ENCODE results near the gene CASZ1. TPM values are rescaled to one million over a fixed set of nuclear protein-coding genes. Genes with fewer than 3 reads are reported as not detected.

Gene CASZ1
- total and polyA plus RNA-seq, 2 donors (not counting 1 experiment from before 2014, with no cell fraction given): 0.34 to 0.50 TPM

DNA sequence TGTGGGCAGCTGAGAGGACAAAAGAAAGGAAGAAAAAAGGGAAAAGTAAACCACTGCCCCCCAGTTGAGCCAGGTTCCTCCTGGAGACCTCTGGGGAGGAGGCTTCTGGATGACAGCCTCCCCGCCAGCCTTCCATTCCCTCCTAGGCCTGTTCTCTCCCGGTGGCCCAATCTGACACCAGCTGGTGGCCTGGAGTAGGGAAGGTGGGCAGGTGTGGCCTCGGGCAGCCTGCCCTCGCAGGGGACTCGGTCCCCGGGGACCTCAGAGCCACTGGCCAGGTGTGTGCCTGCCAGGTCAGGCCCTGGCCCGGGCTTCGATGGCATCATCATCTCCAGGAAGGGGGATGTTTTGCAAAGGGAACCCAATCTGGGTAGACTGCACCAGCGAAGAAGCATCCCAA, 159.0 kb downstream of the CASZ1 start:
- no peaks in the 10 kb centered on the region for H3K4me1 ChIP-seq (ENCODE audit: control insufficient read depth, extremely low read depth, insufficient read depth, low read length)

DNA sequence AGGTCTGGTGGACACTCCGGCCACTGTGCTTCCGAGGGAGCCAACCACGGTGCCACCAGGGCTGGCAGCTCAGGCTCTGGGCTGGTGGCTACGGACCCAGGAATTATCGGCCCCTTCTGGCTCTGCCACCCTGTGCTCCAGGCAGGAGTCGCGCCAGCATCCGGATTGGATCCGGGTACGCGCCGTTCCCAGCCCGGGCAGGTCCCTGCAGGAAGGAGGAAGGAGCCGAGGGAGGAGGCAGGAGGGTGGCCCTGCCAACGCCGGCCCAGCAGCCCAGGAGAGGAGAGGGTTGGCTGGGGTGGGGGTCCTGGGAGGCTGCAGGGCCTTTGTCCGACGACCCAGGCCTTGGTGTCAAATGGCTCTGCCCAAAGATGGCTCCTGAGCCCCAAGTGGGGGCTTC, 160.5 kb downstream of the CASZ1 start:
- no peak overlapping the region for H2AFZ ChIP-seq (ENCODE audit: low read length)

More for the DNA sequence above, 159.0 kb downstream of the CASZ1 start:
- H3K9me3 ChIP-seq (ENCODE audit: control insufficient read depth, insufficient read depth, low read depth, low read length): no peaks in the 10 kb centered on the region
- H3K27me3 ChIP-seq (ENCODE audit: control insufficient read depth, insufficient read depth, low read length): no peaks in the 10 kb centered on the region
- H3K9ac ChIP-seq (ENCODE audit: insufficient read depth, low read length): no peak overlapping the region
- no peak overlapping the region for H3K4me3 ChIP-seq (replicated peaks in 1 of 4; ENCODE audit: control extremely low read depth in 1 of 4, insufficient read depth in 1 of 4, low read depth in 3 of 4, low read length in 4 of 4)
- no peak overlapping the region for H2AFZ ChIP-seq (ENCODE audit: low read length)
- DNase-seq (ENCODE audit: low read depth in 2 of 2): no peak
- H3K36me3 ChIP-seq (ENCODE audit: control insufficient read depth, insufficient read depth, low read length): no peaks in the 10 kb centered on the region
- H4K20me1 ChIP-seq (ENCODE audit: control insufficient read depth, extremely low read depth, insufficient read depth, low read length): no peaks in the 10 kb centered on the region
- H3K79me2 ChIP-seq (ENCODE audit: control insufficient read depth, insufficient read depth, low read length): no peaks in the 10 kb centered on the region
- H3K27ac ChIP-seq (ENCODE audit: insufficient read depth, low read length): no peak overlapping the region
- H3K4me2 ChIP-seq (ENCODE audit: extremely low read depth, insufficient read depth, low read length): no peak overlapping the region
- TF ChIP-seq CTCF (conservative IDR thresholded peaks at IDR 0.05 in 1 of 2, IDR thresholded peaks at IDR 0.05 in 1 of 2; ENCODE audit: low read depth in 1 of 2, low read length in 2 of 2) (no peak), EZH2 (IDR thresholded peaks at IDR 0.05; ENCODE audit: low read length, missing control alignments) (no peak)

DNA sequence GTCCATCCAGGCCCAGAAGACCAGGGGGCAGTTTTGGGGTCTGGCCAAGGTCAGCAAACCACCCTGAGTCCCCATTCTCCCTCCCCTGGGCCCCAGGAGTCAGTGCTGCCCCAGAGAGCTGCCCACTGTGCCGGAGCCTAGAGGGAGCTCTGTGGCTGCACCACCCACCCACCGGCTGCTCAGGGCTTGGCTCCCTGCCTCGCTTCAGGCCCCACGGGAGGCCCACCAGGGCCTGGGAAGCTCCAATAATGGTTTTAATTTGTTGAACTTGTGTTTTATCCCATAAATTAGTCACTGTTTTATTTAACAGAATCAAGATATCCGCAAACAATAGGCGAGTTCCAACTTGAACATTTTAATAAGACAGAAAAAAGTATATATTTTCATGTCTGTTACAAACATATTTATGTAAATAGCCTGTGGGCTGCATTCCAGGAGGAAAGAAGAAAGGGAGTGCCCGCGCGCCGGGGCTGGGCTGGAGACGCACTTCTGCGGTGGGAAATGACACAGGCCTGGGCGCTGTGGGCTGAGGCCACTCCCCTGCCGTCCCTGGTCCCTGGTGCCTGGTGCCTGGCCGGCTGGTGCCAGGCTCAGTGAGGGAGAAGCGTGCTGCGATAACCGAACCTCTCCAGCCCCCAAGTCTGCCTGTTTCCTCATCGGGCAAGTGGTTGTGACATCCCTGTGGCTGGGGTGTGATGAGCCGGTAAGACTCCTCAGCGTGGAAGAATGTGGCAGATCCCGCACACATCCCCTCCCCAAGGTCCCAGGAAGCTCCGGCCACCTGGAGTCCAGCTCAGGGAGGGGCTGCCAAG, 161.2 kb downstream of the CASZ1 start:
- Histone ChIP-seq H3K9ac (ENCODE audit: insufficient read depth, low read length) (no peak overlapping the region), H2AFZ (ENCODE audit: low read length) (no peak overlapping the region), H3K36me3 (ENCODE audit: control insufficient read depth, insufficient read depth, low read length) (peaks cover 2% of the 10 kb centered on the region), H3K4me1 (ENCODE audit: control insufficient read depth, extremely low read depth, insufficient read depth, low read length) (no peaks in the 10 kb centered on the region), H3K4me3 (replicated peaks in 1 of 4; ENCODE audit: control extremely low read depth in 1 of 4, insufficient read depth in 1 of 4, low read depth in 3 of 4, low read length in 4 of 4) (no peak overlapping the region), H3K4me2 (ENCODE audit: extremely low read depth, insufficient read depth, low read length) (no peak overlapping the region), H4K20me1 (ENCODE audit: control insufficient read depth, extremely low read depth, insufficient read depth, low read length) (no peaks in the 10 kb centered on the region), H3K27me3 (ENCODE audit: control insufficient read depth, insufficient read depth, low read length) (no peaks in the 10 kb centered on the region), H3K79me2 (ENCODE audit: control insufficient read depth, insufficient read depth, low read length) (no peaks in the 10 kb centered on the region), H3K27ac (ENCODE audit: insufficient read depth, low read length) (no peak overlapping the region), H3K9me3 (ENCODE audit: control insufficient read depth, insufficient read depth, low read depth, low read length) (no peaks in the 10 kb centered on the region)
- DNase-seq (ENCODE audit: low read depth in 2 of 2): peak; percentile 20 to 50
- TF ChIP-seq EZH2 (IDR thresholded peaks at IDR 0.05; ENCODE audit: low read length, missing control alignments) (no peak), CTCF (conservative IDR thresholded peaks at IDR 0.05 in 1 of 2, IDR thresholded peaks at IDR 0.05 in 1 of 2; ENCODE audit: low read depth in 1 of 2, low read length in 2 of 2) (no peak)

More for the DNA sequence above, 160.5 kb downstream of the CASZ1 start:
- Histone ChIP-seq H3K9ac (ENCODE audit: insufficient read depth, low read length) (no peak overlapping the region), H3K27me3 (ENCODE audit: control insufficient read depth, insufficient read depth, low read length) (no peaks in the 10 kb centered on the region), H3K4me2 (ENCODE audit: extremely low read depth, insufficient read depth, low read length) (no peak overlapping the region), H3K79me2 (ENCODE audit: control insufficient read depth, insufficient read depth, low read length) (no peaks in the 10 kb centered on the region), H3K36me3 (ENCODE audit: control insufficient read depth, insufficient read depth, low read length) (peaks cover 2% of the 10 kb centered on the region), H3K4me3 (replicated peaks in 1 of 4; ENCODE audit: control extremely low read depth in 1 of 4, insufficient read depth in 1 of 4, low read depth in 3 of 4, low read length in 4 of 4) (no peak overlapping the region), H3K9me3 (ENCODE audit: control insufficient read depth, insufficient read depth, low read depth, low read length) (no peaks in the 10 kb centered on the region), H4K20me1 (ENCODE audit: control insufficient read depth, extremely low read depth, insufficient read depth, low read length) (no peaks in the 10 kb centered on the region), H3K4me1 (ENCODE audit: control insufficient read depth, extremely low read depth, insufficient read depth, low read length) (no peaks in the 10 kb centered on the region), H3K27ac (ENCODE audit: insufficient read depth, low read length) (no peak overlapping the region)
- no peak for TF ChIP-seq EZH2 (IDR thresholded peaks at IDR 0.05; ENCODE audit: low read length, missing control alignments)
- no peak for TF ChIP-seq CTCF (conservative IDR thresholded peaks at IDR 0.05 in 1 of 2, IDR thresholded peaks at IDR 0.05 in 1 of 2; ENCODE audit: low read depth in 1 of 2, low read length in 2 of 2)
- DNase-seq (ENCODE audit: low read depth in 2 of 2): no peak
